NCI-H345 treated with DMSO at 0.1 percent for 48 hours (cell line): ENCODE data around the gene TRIM16.
"Not testable (repeated sequence)": the region's sequence is repeated elsewhere in the genome, so short reads cannot be mapped to it uniquely, and the experiment has no call there.

Experiments used
- DNase-seq: peaks from one replicate; lab custom pipeline; 2025; ENCODE audit not compliant: unreplicated experiment; lab: John Stamatoyannopoulos, UW

Gene TRIM16

DNA sequence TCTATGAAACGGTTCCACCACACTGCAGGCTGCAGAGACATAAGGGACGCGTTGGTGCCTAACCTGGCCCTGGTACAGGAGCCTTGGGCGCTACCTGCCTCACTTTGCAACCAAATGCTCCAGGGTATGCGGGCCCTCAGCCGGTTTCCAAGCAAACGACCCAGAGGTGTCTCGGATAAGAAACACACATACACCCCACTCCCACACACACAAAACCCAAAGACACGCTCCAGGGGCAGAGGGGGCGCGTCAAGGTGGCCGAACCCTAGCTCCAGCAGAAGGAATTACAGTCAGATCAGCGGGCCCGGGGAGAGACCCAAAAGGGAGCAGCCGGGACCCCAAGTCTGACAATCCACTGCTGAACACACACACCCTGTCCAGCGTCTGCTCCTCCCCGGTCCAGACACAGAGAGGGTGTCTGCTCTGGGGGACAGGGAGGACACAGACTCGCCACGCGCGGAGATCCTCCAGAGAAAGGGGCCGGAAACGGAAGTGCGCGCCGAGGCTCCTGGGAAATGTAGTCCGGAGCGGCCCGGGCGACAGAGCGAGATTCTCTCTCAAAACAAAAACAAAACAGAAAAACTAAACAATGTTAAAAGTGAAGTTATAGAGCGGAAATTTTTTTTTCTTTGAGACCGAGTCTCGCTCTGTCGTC is at the start of gene TRIM16:
TRIM16 (minus strand) TSS at position 488 of the 655 bp plus-strand sequence. CDS start 32,702 bp downstream, outside the sequence.
- peak; percentile 25 for DNase-seq

DNA sequence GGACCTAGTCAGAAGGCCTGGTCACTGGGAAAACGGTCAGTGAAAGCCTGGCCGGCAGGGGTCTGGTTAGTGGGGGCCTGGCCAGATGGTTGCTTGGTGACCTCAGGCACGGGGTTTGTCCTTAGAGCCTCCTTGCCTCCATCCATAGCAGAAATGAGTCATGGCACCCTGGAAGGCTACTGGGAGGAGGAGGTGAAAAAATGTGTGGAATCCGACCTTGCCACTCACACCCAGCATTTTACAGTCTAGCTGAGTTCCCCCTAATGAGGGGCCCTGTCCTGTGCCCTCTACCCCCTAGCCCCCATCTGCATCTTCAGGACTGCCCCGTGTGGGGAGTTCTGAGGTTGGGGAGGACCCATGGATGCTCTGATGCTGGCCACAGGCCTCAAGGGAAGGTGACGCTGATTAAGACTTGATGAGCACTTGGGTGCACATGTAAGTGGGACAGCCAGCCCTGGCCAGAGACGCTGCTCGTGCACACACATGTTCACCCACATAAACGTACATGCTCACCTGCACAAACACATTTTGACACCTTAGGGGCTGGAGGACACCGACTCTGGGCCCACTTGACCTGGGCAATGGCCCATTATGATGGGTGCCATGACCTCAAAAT is 49.2 kb upstream of the TRIM16 start:
- DNase-seq, result not testable (repeated sequence)

DNA sequence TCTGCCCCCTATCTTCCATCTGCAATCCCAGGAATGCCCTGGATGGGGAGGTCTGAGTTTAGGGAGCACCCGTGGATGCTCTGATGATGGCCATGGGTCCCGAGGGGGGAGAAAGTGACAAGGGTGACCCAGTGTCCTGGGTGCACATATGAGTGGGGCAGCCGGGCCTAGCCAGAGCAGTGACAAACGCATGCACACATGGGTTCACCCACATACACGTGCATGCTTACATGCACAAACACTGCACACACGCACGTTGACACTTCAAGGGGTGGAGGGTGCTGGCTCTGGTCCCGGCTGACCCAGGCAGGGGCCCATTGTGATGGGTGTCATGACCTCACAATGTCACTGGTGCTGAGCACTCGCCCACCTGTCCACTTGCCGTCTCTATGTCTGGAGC is 47.8 kb upstream of the TRIM16 start, which contains the start of gene TBC1D26:
TBC1D26 (plus strand) TSS at position 384 of the 400 bp plus-strand sequence. CDS start 3,066 bp downstream, outside the sequence.
- DNase-seq, result not testable (repeated sequence)

DNA sequence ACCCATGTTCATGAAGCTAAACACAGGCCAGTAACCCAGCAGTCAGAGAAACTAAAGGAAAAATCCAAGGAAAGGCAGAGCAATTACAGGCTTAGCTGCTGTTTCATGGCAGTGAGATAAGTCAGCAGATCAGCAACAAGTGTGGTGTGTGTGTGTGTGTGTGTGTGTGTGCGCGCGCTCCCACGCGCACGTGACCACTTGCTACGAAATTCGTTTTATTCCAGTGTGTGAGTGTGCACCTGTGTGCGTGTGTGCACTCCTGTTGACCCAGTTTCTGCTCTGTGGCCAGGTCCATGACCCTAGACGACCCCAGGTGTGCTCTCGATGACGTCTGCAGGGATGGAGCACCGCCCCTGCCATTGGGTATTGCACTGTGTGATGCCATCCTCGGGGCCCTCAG is 46.4 kb upstream of the TRIM16 start:
- not testable (repeated sequence) for DNase-seq

DNA sequence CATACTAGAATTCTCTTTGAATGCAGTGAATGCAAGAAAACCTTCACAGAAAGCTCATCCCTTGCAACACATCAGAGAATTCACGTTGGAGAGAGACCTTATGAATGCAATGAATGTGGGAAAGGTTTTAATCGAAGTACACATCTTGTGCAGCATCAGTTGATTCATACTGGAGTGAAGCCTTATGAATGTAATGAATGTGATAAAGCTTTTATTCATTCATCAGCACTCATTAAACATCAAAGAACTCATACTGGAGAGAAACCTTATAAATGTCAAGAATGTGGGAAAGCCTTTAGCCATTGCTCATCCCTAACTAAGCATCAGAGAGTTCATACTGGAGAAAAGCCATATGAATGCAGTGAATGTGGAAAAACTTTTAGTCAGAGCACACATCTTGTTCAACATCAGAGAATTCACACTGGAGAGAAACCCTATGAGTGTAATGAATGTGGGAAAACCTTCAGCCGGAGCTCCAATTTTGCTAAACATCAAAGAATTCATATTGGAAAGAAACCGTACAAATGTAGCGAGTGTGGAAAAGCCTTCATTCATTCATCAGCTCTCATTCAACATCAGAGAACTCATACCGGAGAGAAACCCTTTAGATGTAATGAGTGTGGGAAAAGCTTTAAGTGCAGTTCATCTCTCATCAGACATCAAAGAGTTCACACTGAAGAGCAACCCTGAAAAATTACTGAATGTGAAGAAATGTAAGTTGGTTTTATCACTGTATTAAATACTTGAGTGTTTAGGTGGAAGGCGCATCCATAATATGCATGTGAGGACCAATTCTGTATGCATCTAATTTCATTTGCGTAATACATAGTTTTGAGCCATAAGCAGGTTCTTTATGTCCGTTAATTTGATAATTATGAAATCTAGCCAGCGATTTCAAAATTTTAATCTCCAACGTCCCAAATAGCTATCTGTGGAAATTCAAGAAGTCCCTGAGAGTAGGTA is 32.8 kb upstream of the TRIM16 start:
- not testable (repeated sequence) for DNase-seq

DNA sequence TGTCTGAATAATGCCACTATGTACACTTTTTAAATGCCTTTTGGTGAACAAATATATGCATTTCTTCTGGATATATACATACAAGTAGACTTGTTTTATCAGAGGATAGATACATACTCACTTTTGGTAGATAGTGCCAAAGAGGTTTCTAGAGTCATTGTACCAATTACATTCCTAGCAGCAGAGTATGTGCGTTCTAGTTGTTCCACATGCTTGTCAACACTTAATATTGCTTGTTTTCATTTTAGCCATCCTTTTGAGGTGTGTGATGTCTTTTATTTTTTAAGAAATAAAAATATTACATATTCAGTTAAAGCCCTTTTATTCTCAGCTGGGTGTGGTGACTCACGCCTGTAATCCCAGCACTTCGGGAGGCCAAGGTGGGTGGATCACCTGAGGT is 24.8 kb upstream of the TRIM16 start:
- DNase-seq, result not testable (repeated sequence)

DNA sequence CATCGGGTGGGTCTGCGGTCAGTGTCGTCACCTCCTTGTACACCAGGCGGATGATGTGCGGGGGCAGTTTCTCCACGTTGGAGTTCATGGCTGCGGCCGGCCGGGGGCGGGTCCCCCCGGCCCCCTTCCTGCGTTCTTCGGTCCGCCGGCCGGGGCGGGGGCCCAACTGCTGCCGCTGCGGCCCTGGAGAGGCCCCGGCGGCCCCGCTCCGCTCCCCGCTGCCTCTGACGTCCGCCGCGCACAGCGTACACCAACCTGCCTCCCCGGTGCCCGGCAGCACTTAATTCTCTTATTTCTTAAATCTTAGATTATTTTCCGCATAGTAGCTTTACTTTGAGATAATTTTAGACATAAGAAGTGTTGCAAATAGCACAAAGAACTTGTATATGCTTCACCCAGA is 20.7 kb upstream of the TRIM16 start:
- not testable (repeated sequence) for DNase-seq

DNA sequence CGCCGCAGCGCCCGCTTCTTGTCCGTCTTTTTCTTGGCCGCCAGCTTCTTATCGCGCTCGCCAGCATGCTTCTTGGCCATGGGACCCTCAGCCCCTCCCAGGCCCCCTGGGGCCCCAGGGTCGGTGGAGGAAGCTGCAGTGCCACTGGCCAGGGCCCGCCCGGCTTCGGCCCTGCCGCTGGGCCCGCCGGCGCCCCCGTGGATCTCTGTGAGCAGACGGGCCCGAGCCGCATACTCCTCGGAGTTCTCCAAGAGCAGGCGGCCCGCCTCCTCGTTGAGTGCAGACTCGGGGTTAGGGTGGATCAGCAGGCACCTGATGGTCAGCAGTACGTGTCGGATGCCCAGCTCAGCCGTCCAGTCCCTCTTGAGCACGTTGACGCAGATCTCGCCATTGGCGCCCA is 20.1 kb upstream of the TRIM16 start:
- not testable (repeated sequence) for DNase-seq

DNA sequence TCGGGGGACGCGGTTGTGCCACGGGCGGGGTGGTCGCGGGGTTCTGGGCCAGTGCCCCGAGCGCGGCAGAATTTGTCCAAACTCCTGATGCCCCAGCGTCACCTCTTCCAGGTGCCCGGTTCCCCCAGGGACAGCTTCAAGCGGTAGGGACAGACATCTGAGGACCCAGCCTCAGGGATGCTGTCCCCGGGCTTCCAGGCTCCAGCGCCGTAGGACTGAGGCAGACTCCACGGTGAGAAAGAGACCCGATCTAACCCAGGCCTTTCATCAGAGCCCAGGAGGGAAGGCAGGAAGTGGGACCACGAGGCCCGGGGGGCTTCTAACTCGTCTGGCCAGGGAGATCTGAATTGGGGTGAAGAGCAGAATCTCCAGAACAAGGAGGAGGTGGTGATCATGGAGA is 15.8 kb upstream of the TRIM16 start:
- not testable (repeated sequence) for DNase-seq

DNA sequence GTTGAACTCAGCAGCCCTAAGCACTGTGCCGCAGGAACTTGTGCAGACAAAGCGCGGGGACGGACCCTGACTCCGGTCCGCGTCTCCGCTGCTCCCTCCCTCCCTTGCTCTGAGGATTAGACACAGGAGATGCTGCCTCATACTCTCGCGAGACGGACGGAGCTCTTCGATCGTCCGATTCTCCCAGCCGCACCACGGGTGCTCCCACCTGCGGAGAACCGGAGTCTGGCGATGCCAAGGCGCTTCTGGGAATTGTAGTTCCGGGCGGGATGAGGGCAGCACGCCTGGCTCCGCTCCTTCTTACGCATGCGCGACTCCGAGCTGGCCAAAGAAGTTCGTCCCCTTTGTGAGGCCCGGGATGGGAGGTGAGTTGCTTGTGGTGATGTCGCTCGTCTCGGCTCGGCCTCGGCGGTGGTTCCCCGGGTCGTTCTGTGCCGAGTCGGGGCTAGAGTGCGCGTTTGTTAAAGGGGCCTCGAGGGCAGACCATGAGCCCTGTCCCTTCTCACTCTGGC is 15.4 kb upstream of the TRIM16 start, which contains the start of gene ZNF286A:
ZNF286A (plus strand) TSS at position 340 of the 512 bp plus-strand sequence. CDS start 578 bp downstream, outside the sequence.
- peak; percentile 75 for DNase-seq

DNA sequence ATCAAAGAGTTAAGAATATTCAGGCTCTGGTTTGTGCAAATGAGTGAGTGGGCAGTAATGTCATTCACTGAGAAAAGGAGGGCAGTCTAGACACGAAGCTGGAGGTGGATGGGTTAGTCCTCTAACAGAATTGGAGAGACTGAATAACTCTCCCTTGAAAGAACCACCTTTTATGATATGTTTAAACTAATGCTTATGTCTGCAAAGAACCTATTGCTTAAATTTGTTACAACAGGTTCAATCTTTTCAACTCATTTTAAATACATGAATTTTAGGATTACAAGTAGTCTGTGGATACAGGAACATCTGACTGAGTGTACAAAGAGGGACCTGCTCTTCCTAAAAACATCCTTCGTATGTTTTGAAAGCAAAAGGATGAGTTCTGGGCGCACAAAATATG is 14.9 kb upstream of the TRIM16 start:
- DNase-seq, result peak; percentile 0

DNA sequence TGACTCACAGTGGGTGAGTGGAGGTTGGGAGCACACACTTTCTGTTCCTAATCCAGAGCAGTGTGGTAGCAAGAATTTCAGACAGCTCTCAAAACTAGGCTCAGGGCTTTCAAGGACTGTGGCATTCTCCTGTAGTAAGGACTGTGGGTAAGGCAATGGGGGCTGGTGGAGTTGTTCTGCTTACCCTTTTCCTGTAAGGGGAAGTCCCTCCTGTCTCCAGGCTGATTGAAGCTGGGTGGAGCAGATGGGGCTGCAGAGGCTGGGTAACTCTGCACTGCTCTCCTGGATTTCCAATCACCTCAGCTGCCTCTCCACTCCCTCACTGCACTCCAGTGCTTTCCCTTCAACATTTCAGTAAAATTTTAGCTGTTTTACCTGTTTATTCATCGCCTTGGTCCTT is 3.4 kb upstream of the TRIM16 start:
- not testable (repeated sequence) for DNase-seq

DNA sequence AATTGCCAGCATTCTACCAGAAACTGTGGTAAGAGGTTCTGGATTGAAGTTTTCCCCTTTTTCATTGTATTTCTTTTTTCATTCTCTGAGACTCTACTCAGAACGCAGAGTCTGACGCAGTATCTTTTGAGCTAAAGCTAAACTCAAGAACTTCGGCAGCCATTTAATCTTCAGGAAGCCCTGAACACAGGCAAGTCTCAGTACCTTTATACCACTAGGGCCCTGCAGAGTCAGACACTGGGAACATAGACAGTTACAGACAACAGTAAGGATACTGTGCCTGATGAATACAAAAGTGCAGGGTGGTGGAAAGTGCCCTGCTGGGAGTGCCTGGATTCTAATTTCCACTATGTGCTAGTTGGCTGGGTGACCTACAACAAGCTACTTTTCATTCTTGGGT is 976 bp downstream of the TRIM16 start:
- DNase-seq, result not testable (repeated sequence)

DNA sequence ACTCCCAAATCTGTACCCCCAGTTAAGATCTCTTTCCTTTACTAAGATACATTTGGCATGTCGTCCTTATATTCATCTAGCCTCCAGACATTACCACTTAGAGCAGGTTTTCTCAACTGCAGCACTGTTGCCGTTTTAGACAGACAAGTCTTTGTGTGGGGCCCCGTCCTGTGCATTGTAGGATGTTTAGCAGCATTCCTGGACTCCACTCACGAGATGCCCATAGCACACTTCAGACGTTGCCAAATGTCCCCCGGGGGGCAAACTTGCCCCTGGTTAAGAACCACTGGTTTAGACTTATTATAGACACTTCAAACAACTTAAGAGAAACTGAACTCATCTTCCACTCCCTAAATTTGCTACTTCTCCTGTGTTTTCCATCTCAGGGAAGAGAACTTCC is 8.1 kb downstream of the TRIM16 start:
- DNase-seq, result not testable (repeated sequence)

DNA sequence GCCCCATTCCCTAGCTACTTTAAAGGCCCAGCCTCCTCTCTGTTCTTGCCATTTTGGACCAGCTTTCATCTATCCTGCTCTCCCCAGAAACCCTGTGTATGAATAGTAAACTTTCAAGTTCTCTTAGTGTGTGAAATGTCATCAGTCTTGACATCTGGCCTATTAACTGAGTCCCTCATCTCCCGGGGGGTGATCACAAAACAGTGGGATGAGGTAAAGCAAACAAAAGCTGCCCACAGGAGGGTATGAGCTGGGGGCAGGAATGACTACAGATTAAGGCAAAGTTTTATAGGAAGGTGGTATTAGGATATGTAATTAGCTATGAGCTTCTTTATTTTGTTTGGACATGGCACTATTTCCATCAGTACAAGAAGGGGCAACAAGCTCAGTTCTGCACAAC is 9.5 kb downstream of the TRIM16 start:
- DNase-seq, result not testable (repeated sequence)

DNA sequence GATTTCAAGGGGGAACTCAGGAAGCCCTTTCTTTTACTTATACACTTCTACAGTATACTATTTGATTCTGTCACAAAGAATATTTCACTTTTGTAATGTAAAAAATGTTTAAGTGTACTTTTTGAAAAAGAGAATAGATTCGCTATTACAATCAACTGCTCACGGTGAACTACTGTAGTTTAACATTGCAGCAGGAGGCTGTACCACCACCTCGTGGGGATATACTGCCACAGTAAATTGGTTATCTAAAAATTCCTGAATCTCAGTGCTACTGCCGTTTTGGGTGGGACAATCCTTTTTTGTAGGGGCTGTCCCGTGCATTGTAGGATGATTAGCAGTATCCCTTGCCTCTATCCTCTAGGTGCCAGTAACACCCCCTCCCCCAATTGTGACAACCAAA is 14.6 kb downstream of the TRIM16 start:
- not testable (repeated sequence) for DNase-seq

DNA sequence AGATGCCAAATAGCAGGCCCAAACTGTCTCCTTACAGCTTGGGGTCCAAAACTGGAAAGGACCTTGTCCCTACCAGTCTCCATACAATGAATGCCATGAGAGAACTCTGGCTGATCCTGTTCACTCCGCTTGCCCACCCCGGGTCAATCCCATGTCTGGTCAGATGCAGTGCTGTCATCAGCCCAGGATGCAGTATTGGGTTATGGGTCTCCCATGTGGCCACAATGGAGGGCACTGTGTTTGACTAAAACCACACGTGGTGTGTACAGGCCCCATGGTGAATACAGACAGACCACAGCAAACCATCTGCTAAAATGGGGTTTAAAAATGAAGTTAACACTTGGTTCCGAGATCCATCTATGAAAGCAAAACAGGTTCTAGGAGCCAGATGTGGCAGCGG is 20.4 kb downstream of the TRIM16 start:
- DNase-seq, result no peak

DNA sequence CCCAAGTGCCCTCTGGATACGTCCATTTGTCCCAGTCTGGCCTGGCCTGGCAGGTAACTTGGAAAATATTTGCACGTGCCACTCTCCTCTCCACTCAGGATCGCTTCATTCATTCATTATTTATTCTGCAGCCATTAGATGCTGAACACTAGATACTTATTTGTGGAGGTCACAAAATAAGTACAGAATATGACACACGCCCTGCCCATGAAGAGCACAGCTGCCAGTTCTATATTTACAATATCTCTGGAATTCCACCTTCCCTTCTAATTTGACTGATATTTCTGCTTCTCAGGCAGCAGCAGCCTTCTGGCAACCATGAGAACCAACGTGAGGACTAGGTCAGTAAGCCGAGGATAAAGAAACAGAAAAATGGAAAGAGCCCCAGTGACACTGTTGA is 20.9 kb downstream of the TRIM16 start:
- DNase-seq, result no peak

DNA sequence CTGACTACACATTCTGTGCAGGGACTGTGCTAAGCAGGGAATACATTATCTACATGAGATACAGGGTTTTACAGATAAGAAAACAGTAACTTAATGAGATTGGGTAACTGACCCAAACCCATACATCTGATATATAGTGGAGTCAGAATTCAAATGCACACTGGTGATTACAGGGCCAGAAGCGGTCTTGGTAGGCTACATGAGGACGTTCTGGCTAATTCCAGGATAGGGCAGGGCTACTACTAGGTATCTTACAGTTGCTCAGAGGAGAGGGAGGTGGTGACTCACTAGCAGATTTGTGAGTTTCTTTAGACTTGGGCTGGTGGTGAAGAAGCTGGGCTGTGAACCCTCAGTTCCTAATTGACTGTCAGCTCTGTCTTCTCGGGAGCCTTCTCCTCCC is 21.4 kb downstream of the TRIM16 start:
- DNase-seq, result no peak

DNA sequence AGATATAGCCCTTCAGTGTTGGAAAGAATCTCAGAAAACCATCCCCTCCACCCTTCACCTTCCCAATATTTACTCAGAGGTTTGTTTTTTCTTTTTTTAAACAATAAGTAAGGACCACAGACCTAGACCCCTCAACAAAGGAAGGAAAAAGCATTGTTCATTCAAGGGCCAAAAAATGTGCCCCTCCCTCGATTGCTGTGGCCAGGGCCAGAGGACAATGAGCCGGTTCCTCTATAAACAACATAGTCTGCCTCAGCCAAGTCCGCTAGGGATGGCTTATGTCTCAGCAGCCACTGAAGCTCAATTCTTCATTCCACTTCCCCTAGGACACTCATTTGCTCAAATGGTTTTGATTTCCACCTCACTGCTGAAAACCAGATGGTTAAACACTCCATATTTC is 24.0 kb downstream of the TRIM16 start:
- DNase-seq, result no peak

DNA sequence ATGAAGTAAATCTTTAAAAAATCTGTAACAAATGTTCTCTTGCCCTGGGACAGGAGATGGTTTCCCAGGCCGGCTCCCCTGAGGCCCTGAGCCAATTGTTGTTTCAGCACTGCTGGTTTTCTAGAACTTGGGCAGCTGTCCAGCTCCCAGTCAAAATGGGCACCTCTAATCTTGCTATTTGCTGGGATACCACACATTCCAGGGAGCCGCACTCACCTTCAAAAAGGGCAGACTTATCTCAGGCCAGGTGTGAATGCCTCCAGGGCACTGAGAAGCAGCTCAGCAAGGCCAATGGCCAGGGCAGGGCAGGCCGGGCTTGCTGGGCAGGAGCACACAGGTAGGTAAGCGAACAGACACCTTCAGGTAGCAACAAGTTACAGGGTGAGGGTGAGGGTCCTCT is 24.4 kb downstream of the TRIM16 start:
- DNase-seq, result no peak
